Measurements from ENCODE around the gene CACNG3.

- no peak for TF ChIP-seq EP300 (IDR thresholded peaks at IDR 0.05)
- no peak for TF ChIP-seq CTCF (IDR thresholded peaks at IDR 0.05)
- TF ChIP-seq POLR2AphosphoS5 (IDR thresholded peaks at IDR 0.05), result no peak
Measured at GRCh38 chr16:24346734-24347133, 90.6 kb downstream of the CACNG3 start.
